Measurements from ENCODE around the gene SMTNL2.

SMTNL2 gene

GRCh38 chr17:4584101-4584916 lies at the start of gene SMTNL2:
SMTNL2 (plus strand) TSS chr17:4584529; CDS start chr17:4584606, 77 bp downstream.
- DNase-seq (ENCODE audit: low spot score) (peak; percentile 50), FAIRE-seq (no peak)

- DNase-seq (ENCODE audit: low spot score) (no peak), FAIRE-seq (no peak)
Measured at GRCh38 chr17:4534928-4535666, 49.2 kb upstream of the SMTNL2 start.

- FAIRE-seq (no peak), DNase-seq (ENCODE audit: low spot score) (no peak)
Measured at GRCh38 chr17:4535667-4536258, 48.6 kb upstream of the SMTNL2 start.

DNA sequence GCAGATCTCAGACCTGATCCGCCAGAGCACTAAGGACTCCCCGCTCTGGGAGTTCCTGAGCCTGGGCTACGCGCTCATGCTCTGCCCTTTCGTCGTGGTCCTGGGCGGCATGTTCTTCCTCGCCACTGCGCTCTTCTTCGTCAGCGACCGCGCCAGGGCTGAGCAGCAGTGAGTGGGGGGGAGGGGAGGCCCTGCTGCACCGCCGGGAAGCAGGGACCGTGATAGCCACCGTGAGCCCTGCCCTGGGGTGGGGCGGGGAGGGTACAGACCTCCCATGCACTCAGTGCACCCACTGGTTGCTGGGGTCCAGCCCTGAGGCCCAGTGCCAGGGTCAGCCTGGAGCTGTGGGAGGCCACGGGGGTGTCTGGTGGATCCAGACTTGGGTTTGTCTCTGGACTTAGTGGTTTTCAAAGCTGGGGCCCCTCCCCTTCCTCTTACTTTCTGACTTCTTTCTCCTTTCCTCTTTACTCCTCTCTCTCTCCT lies 48.0 kb upstream of the SMTNL2 start:
- FAIRE-seq, result no peak
- no peak for DNase-seq (ENCODE audit: low spot score)

- DNase-seq (ENCODE audit: low spot score) (no peak), FAIRE-seq (no peak)
Measured at GRCh38 chr17:4536742-4537411, 47.5 kb upstream of the SMTNL2 start.

- FAIRE-seq (no peak), DNase-seq (ENCODE audit: low spot score) (no peak)
Measured at GRCh38 chr17:4537451-4538235, 46.7 kb upstream of the SMTNL2 start.

DNA sequence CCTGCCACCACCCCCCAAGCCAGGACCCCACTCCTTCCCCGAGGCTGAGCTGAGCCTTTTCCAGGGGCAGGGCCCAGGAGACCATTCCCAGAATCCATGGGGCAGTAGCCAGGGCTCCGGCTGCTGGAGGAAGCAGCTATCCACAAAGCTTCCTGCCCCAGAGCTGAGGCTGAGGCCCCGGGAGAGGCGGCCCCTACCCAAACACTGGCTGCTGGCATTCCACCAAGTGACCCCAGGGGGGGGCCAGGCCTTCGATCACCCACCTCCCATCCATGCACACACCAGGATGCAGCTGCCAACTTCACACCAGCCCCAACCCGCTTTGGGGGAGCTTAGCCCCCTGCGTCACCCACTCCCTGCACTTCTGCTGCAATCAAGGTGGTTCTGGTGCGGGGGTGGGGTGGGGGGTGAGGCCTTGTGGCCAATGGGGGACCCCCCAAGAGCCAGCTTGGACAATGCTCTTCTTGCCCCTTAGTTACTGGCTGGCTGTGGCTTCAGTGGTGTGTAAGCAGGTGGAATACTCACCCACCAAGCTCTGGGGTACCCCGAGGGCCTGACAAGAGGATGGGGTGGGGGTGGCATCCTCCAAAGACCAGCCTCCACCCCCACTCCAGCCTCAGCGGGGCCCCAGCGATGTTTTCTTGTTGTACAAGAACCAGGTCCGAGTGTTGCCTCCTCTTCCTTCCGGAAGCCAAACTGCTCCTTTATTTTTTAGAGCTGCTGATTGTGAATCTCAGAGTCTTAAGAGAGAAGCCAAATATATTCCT lies 45.9 kb upstream of the SMTNL2 start:
- no peak for FAIRE-seq
- DNase-seq (ENCODE audit: low spot score), result no peak

DNA sequence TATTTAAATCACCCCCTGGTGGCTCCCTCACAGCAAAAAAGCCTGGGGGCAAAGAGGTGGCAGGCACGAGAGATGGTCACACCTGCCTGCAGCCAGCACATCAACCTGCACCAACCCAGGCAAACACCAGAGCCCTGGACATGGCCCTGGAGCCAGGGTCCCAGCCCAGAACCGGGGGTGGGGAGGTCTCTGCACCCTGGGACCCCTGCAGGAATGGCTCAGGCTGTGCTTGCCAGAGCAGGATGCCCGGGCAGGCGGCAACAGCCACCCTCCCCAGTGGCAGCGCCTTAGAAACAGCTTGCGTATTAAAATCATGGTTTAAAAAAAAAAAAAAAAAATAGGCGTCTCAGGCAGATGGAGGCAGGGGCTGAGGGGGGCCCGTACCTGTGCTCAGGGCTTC lies 45.3 kb upstream of the SMTNL2 start:
- DNase-seq (ENCODE audit: low spot score) (no peak), FAIRE-seq (no peak)

- FAIRE-seq (no peak), DNase-seq (ENCODE audit: low spot score) (no peak)
Measured at GRCh38 chr17:4539576-4540223, 44.6 kb upstream of the SMTNL2 start.

- DNase-seq (ENCODE audit: low spot score), result no peak
- FAIRE-seq, result no peak
Measured at GRCh38 chr17:4540224-4540651, 44.1 kb upstream of the SMTNL2 start.

- FAIRE-seq, result no peak
Measured at GRCh38 chr17:4540687-4541327, 43.5 kb upstream of the SMTNL2 start.

DNA sequence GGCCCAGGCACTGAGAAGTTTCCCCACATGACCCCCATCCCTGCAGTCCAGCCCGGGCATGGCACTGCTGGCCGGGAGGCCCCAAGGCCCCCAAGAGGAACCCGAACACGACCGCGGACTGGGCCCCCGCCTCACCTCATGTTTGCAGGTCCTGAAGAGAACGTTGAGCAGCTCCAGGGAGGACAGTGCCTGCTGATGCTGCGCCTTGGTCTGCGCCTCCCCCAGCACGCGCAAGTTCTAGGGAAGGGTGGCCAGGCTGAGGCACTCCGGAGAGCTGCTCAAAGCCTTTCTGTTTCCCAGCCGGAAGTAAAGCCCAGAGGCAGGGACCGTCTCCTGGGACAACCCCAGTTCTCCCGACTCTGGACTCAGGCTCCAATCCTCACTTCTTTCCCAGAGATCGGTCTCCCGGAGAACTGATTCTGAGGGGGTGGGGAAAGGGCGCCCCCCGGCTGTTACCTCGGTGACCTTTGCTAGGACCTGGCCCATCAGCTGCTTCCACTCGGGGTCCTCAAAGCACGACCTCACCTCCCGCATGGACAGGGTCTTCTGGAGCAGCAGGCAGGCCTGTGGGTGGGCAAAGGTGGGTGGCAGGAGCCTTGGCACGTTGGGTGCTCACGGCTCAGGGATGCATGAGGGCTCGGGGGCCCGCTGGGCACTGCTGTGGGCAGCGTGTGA lies 42.9 kb upstream of the SMTNL2 start:
- DNase-seq (ENCODE audit: low spot score) (no peak), FAIRE-seq (no peak)

More at GRCh38 chr17:4540687-4541327, 43.5 kb upstream of the SMTNL2 start:
- no peak for DNase-seq (ENCODE audit: low spot score)

GRCh38 chr17:4542003-4542725 lies 42.2 kb upstream of the SMTNL2 start:
- DNase-seq (ENCODE audit: low spot score) (no peak), FAIRE-seq (no peak)

- DNase-seq (ENCODE audit: low spot score) (no peak), FAIRE-seq (no peak)
Measured at GRCh38 chr17:4542726-4543191, 41.6 kb upstream of the SMTNL2 start.

- no peak for DNase-seq (ENCODE audit: low spot score)
- FAIRE-seq, result no peak
Measured at GRCh38 chr17:4543557-4544026, 40.7 kb upstream of the SMTNL2 start.

DNA sequence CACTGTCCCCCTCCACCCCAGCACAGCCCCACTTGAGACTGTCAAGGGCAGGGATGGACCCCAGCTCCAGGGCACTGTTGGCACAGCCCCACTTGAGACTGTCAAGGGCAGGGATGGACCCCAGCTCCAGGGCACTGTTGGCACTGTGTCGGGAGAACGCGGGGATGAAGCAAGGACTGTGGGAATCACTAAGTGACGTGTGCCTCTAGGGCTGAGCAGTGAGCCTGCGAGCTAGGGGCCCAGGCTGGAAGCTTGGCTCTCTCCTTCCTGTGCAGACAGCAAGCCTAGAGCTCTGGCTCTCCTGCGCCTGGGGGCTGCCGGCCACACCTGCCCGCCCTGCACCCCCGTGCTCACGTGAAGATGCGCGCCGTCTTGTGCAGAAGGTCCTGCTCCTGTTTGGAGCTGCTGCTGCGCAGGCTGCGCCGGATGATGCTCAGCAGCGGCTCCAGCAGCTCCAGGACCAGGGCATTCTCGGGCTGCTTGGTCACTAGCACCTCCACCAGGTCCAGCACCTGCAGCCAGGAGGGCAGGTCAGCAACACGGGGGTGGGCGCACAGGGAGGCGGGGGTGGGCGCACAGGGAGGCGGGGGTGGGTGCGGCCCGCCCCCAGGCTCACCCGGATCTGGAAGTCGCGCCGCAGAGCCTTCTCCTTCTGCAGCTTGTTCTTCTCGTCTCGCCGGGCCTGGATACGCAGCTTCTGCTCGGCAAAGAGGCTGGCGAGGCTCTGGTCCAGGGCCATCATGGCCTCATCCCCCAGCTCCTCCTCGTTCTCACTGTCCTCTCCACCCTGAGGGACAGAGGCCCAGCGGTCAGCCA lies 40.0 kb upstream of the SMTNL2 start:
- DNase-seq (ENCODE audit: low spot score), result no peak
- FAIRE-seq, result no peak

- FAIRE-seq (no peak), DNase-seq (ENCODE audit: low spot score) (no peak)
Measured at GRCh38 chr17:4544951-4545216, 39.4 kb upstream of the SMTNL2 start.

All from urothelium cell line (cell line).